ENCODE data around the gene SLC49A3. TPM values are rescaled to one million over a fixed set of nuclear protein-coding genes. Genes with fewer than 3 reads are reported as not detected.

Gene SLC49A3
- total RNA-seq, 2 experiments from 2014 or later, result 0.22 to 0.91 TPM

- CTCF ChIA-PET, result no interaction called here
- Mint-ChIP-seq H3K36me3 (ENCODE audit: low read depth) (no peaks in the 10 kb centered on the region), H3K4me1 (ENCODE audit: low read depth) (no peaks in the 10 kb centered on the region), H3K27me3 (peaks cover 7% of the 10 kb centered on the region), H3K27ac (no peak overlapping the region), H3K9me3 (no peaks in the 10 kb centered on the region), H3K4me3 (peak overlapping the region; percentile 45)
- TF ChIP-seq CTCF (IDR thresholded peaks at IDR 0.05), result no peak
- Histone ChIP-seq H3K27me3 (ENCODE audit: control insufficient read depth in 1 of 2, insufficient read depth in 2 of 2, low read length in 2 of 2) (no peaks in the 10 kb centered on the region), H3K36me3 (ENCODE audit: insufficient read depth, low read length) (no peaks in the 10 kb centered on the region), H3K9me3 (ENCODE audit: control insufficient read depth in 1 of 2, insufficient read depth in 1 of 2, low read length in 2 of 2) (peaks cover 0 to 4% of the 10 kb centered on the region in 2 experiments), H3K4me1 (ENCODE audit: insufficient read depth, low read length) (peaks cover 31% of the 10 kb centered on the region), H3K27ac (ENCODE audit: low read depth in 1 of 2, low read length in 2 of 2) (no peak overlapping the region), H3K4me3 (ENCODE audit: low read length) (peak overlapping the region; percentile 60)
- DNase-seq (peak in 3 of 14 experiments; percentile 42 to 59 (median 56)), ATAC-seq (ENCODE audit: poor library complexity) (peak; percentile 11)
- POLR2A ChIA-PET, result interaction anchor here (0.6 kb wide), 1 partner anchor 1178 kb away, joined by 3 read pairs; no protein-coding TSS in a partner anchor
- intact Hi-C loops (cut with DNase I, micrococcal nuclease), result no loop called here
Measured at GRCh38 chr4:680551-680927, 8.4 kb downstream of the SLC49A3 start.

GRCh38 chr4:680091-680490 is 8.9 kb downstream of the SLC49A3 start:
- Histone ChIP-seq H3K9me3 (ENCODE audit: control insufficient read depth in 1 of 2, insufficient read depth in 1 of 2, low read length in 2 of 2) (no peaks in the 10 kb centered on the region), H3K36me3 (ENCODE audit: insufficient read depth, low read length) (no peaks in the 10 kb centered on the region), H3K27ac (ENCODE audit: low read depth in 1 of 2, low read length in 2 of 2) (no peak overlapping the region), H3K4me3 (ENCODE audit: low read length) (no peak overlapping the region), H3K4me1 (ENCODE audit: insufficient read depth, low read length) (peaks cover 35% of the 10 kb centered on the region), H3K27me3 (ENCODE audit: control insufficient read depth in 1 of 2, insufficient read depth in 2 of 2, low read length in 2 of 2) (no peaks in the 10 kb centered on the region)
- CTCF ChIA-PET, result no interaction called here
- H3K27me3 Mint-ChIP-seq, result peaks cover 2% of the 10 kb centered on the region
- peak overlapping the region; percentile 20 for H3K4me3 Mint-ChIP-seq
- DNase-seq, result peak in 1 of 14 experiments; percentile 30
- no peak for TF ChIP-seq CTCF (IDR thresholded peaks at IDR 0.05)
- H3K36me3 Mint-ChIP-seq (ENCODE audit: low read depth), result no peaks in the 10 kb centered on the region
- intact Hi-C loops (cut with DNase I, micrococcal nuclease), result no loop called here
- no peak overlapping the region for H3K27ac Mint-ChIP-seq
- ATAC-seq (ENCODE audit: poor library complexity), result no peak
- no peaks in the 10 kb centered on the region for H3K9me3 Mint-ChIP-seq
- H3K4me1 Mint-ChIP-seq (ENCODE audit: low read depth), result no peaks in the 10 kb centered on the region
- POLR2A ChIA-PET, result interaction anchor here (0.6 kb wide), 1 partner anchor 1178 kb away, joined by 3 read pairs; no protein-coding TSS in a partner anchor

GRCh38 chr4:679629-680028 is 9.3 kb downstream of the SLC49A3 start:
- Mint-ChIP-seq H3K4me3 (peak overlapping the region; percentile 20), H3K36me3 (ENCODE audit: low read depth) (no peaks in the 10 kb centered on the region), H3K9me3 (no peaks in the 10 kb centered on the region), H3K4me1 (ENCODE audit: low read depth) (no peaks in the 10 kb centered on the region), H3K27ac (no peak overlapping the region), H3K27me3 (no peaks in the 10 kb centered on the region)
- DNase-seq (peak in 1 of 14 experiments; percentile 21), ATAC-seq (ENCODE audit: poor library complexity) (no peak)
- no peaks in the 10 kb centered on the region for H3K36me3 ChIP-seq (ENCODE audit: insufficient read depth, low read length)
- H3K9me3 ChIP-seq (ENCODE audit: control insufficient read depth in 1 of 2, insufficient read depth in 1 of 2, low read length in 2 of 2), result no peaks in the 10 kb centered on the region
- intact Hi-C loops (cut with DNase I, micrococcal nuclease), result loop anchor here in 1 of 2 experiments (5.0 to 10.0 kb wide), 3 partner anchors 103 to 1325 kb away; partner anchors contain the start of genes IDUA and NELFA
- no peak overlapping the region for H3K4me3 ChIP-seq (ENCODE audit: low read length)
- no peaks in the 10 kb centered on the region for H3K27me3 ChIP-seq (ENCODE audit: control insufficient read depth in 1 of 2, insufficient read depth in 2 of 2, low read length in 2 of 2)
- ChIA-PET POLR2A (no interaction called here), CTCF (no interaction called here)
- TF ChIP-seq CTCF (IDR thresholded peaks at IDR 0.05), result no peak
- H3K4me1 ChIP-seq (ENCODE audit: insufficient read depth, low read length), result peaks cover 40% of the 10 kb centered on the region
- no peak overlapping the region for H3K27ac ChIP-seq (ENCODE audit: low read depth in 1 of 2, low read length in 2 of 2)
